ENCODE measurements around the gene MAPRE3.

- no peak for TF ChIP-seq CTCF (IDR thresholded peaks at IDR 0.05; ENCODE audit: insufficient read depth, low read depth, low read length)
- no peak for TF ChIP-seq EZH2 (IDR thresholded peaks at IDR 0.05; ENCODE audit: insufficient read depth, low read length)
These were observed 17.8 kb downstream of the MAPRE3 start for GRCh38 chr2:26988058-26988860.
